GM11168 (cell line): ENCODE data around the gene VEZT.
"Not testable (repeated sequence)": the region's sequence is repeated elsewhere in the genome, so short reads cannot be mapped to it uniquely, and the experiment has no call there.

Experiments
- in situ Hi-C: fragments of 300-500 bp; cut with MboI; formaldehyde crosslinking; loops from one replicate; pipeline ENCODE4 v1.12.0; 2022; ENCODE audit warnings: low sequenced_read_pairs; ENCODE audit not compliant: unreplicated experiment

Gene VEZT

DNA sequence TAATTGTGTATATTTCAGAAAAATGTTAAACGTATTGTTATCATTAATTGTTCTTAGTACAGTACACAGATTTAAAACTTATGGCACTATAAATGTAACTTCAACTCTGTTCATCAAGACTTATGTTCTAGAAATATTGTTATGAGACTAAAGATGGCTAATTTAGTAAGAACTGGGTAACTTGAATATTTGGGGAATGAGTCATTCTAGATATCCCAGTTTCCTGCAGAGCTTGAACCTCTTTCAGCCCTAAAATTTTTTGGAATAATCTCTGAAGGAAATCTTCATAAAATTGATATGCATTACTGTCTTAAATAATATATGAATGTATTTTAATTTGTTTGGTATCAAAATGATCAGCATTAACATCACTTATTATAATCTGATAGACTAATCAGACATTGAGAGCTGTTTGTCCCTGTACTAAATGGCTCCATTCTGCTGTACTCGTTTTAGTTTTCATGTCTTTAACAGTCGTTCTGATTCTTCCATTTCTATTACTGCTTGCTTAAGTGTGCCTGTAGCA, 87.1 kb downstream of the VEZT start:
- in situ Hi-C loops = no loop called here

DNA sequence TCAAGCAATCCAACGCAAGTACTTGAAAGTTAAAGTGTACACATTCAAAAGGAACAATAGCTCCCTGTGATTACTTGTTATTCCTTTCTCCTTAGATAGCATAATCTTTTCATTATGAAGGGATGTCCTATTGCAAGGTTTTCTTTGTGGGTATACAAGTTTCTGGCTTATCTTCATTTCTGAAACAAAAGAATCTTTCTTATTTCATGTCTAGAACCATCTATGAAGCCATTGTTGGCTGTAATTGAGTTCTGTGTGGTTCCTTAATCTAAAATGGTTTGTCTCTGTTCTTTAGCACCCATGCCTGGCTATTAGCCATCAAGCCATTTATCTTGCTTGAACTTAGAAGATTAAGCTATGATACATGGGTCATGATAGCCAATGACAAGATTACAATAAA, 95.0 kb downstream of the VEZT start:
- in situ Hi-C loops = no loop called here

DNA sequence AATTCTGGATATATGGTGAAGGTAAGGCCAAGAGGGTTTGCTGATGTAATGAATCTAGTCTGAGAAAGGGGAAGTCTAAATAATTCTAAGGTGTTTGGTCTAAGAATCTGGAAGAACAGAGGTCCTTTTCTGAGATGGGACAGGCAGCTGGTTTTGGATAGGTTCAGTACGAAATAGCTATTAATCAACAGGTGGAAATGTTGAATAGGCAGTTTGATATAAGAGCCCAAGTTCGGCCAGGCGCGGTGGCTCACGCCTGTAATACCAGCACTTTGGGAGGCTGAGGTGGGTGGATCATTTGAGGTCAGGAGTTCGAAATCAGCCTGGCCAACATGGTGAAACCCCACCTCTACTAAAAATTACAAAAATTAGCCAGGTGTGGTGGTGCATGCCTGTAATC, 97.1 kb downstream of the VEZT start:
- in situ Hi-C loops = not testable (repeated sequence)

DNA sequence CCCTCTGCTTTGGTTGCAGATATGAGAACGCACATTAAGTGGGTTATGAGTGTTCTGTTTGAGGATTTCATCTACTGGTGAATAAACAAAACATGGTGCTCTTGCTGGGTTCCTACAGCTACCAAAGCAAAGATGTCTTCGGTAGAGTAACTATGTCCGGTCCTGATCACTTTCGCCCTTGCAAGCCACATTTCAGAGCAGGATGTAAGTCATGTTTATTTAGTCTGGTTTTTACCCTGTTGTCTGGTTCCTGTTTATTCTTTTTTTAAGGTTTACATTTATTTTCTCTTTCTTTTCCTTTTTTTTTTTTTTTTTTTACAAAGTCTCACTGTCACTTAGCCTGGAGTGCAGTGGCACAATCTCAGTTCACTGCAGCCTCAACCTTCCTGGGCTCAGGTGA, 99.2 kb downstream of the VEZT start:
- in situ Hi-C loops = no loop called here

DNA sequence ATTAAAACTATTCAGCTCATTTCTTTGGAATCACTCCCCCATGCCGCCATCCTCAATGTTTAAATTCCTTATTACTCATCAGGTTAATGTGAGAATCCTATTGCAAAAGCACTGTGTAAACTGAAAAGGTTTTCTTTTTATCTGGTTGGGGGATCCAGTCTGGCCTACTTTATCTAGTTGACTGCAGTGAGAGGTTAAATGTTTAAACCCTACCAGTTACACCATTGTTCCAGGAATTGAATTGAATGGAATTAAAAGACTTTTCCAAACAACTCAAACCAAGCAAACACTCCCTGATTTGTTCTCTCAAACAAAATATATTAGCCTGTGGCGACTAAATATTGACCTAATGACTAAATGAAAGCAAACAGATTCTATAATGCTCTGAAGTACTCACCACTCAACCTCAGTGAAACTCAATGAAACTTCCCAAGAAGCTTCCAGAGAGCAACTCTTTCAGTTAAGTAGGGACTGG, 100.5 kb downstream of the VEZT start:
- in situ Hi-C loops = no loop called here

DNA sequence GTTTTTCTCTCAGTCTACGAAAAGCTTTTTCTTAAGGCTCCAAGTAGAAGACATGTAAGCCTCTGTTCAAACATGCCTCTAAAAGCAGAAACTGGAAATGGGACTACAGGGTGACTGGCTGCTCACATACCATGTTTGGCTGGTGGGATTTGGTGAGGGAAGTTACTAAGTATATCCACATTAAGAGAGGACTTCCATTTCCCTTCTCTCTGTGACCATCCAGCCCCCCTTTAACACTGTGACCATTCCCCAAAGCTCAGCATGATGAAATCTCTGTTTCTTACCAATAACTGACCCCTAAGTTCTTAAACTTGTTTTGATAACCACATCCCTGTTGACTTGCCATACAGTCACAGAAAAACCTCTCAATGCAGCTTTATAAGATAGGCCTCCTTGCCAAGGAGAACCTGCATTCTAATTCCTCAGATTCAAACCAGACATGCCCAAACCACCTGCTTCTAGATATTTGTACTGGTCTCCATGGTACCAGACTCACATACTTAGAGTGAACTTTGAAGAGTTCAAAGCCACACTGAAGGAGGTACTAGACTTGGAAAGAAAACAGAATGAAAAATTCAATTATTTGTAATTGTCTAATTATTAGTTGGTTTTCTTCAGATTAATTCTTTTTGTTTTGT, 102.2 kb downstream of the VEZT start:
- in situ Hi-C loops = no loop called here

DNA sequence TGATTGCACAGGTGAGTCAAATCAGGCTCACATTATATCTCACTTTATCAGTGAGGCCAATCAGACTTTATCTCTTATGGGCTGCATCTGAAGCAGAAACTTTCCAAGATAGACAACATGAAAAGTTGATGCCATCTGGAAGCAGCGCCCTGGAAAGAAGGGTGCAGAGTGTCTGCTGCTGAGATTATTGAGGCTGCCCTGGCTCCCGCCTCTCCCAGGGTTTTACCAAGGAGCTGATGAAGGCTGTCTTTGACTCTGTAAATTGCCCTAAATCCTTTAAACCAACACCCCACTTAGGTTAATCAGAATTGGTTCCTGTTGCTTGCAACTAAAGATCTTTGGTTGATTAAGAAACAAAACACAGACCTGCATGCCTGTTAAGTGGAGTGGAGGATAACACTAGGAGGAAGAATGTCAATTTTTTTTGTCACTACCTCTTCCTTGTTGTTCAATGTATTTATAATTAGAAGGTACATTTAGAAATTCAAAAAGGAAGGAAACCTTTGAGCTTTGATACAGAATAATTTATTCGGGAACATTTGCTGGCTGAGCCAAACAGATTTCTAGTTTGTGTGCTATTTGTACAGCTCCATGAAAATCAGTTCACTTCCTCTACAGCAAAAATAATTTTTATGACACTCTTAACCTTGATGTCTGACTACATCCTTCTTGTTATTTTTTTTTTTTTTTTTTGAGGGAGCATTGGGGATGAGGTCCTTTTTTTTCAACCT, 104.1 kb downstream of the VEZT start:
- in situ Hi-C loops = no loop called here

DNA sequence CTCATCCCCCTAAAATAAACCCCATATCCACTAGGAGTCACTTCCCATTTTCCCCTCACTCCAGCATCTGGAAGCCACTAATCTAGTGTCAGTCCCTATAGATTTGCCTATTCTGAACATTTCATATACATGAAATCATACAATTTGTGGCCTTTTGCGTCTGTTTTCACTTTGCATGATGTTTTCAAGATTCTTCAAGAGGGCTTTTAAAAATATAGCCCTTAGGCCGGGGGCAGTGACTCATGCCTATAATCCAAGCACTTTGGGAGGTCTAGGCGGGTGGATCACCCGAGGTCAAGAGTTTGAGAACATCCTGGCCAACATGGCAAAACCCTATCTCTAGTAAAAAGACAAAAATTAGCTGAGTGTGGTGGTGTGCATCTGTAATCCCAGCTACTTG, 104.7 kb downstream of the VEZT start:
- in situ Hi-C loops = no loop called here

DNA sequence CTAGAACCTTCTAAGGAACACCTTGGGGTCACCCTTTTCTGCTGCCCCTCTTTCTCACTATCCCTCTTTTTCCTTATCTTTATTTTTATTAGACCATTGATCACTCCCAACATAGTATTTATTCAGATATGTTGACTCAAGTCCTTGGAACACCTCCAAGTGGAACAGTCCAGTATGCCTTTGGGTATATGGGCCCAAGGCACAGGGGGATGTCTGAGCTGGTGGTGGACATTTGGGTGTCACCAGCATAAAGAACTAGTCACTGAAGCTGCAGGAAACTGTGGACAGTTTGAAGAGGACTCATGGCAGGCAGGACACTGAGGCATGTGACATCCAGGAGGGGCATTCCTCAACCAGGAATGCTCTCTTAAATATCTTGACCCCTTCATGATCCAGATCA, 105.6 kb downstream of the VEZT start:
- in situ Hi-C loops = no loop called here

DNA sequence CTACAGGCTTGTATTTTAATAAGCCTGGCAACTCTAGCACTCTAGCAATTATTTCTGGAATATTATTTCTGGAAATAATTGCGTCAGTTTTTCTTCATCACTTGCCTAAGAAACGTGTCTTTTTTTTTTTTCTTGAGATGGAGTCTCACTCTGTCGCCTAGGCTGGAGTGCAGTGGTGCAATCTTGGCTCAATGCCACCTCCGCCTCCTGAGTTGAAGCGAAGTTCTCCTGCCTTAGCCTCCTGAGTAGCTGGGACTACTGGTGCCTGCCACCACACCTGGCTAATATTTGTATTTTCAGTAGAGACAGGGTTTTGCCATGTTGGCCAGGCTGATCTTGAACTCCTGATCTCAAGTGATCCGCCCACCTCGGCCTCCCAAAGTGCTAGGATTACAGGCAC, 106.6 kb downstream of the VEZT start:
- in situ Hi-C loops = not testable (repeated sequence)

DNA sequence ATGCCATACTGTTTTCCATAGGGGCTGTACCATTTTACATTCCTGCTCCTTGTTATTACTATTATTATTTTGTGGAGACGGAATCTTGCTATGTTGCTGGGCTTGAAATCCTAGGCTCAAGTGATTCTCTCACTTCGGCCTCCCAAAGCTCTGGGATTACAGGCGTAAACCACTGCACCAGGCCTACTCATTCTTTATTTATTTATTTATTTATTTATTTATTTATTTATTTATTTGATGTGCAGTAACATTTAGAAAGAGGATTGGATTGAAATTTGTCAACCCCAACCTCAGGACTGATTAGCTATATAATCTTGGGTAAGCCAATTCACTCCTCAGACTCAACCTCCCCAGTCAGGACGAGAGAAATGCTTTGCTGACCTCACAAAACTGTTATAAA, 107.9 kb downstream of the VEZT start:
- in situ Hi-C loops = no loop called here

DNA sequence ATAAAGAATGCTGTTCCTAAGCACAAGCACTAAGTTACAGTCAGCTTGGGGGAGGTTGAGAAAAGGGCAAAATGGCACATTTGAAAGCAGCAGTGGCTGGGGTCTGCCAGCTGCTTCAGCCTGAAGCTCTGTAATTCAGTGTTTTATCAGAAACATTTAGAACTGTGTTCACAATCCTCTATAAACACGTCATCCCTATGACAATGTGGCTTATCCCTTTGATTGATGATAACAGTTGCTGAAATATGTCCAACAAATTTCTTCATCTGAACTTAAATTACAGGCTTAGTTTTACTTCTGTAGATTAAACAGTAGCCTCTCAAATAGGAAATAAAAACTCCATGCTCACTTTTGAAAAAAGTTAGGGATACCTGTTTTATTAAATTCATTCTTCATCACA, 108.8 kb downstream of the VEZT start:
- in situ Hi-C loops = no loop called here

DNA sequence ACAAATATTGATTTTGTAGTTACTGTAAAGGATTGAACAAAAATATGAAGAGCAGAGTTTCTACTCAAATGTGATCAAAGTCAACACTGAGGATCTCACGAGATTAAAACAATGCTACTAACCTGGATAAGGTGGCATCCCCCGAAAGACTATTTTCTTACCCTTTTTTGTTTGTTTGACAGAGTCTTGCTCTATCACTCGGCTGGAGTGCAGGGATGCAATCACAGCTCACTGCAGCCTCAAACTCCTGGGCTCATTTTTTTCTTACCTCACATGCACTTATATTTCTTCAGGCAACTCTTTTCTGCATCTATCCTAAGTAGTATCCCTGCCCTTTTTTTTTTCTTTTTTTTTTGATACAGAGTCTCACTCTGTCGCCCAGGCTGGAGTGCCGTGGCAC, 109.2 kb downstream of the VEZT start:
- in situ Hi-C loops = no loop called here

DNA sequence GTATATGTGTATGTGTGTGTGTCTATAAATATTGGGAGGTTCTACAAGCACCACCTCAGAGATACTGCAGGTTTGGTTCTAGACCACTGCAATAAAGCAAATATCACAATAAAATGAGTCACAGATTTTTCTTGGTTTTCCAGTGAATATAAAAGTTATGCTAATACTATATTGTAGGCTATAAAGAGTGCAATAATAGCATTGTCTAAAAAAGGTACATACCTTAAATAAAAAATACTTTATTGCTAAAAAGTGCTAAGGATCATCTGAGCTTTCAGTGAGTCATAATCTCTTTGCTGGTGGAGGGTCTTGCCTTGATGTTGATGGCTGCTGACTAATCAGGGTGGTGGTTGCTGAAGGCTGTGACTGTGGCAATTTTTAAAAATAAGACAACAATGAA, 111.1 kb downstream of the VEZT start:
- in situ Hi-C loops = no loop called here

DNA sequence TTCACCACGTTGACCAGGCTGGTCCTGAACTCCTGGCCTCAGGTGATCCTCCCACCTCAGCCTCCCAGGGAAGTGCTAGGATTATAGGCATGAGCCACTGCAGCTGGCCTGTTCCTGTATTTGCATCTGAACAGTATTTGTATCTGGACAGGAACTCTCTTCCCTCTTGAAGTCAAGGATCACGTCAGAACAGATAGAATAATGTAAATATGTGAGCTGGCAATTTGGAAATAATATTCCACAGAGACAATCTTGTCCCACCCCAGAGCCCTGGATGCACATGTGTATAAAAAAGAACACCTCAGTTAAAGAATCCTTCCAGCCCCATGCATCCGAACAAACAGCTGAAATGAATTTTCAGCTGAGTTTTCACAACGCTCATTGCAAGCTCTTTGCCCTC, 118.3 kb downstream of the VEZT start:
- in situ Hi-C loops = no loop called here

DNA sequence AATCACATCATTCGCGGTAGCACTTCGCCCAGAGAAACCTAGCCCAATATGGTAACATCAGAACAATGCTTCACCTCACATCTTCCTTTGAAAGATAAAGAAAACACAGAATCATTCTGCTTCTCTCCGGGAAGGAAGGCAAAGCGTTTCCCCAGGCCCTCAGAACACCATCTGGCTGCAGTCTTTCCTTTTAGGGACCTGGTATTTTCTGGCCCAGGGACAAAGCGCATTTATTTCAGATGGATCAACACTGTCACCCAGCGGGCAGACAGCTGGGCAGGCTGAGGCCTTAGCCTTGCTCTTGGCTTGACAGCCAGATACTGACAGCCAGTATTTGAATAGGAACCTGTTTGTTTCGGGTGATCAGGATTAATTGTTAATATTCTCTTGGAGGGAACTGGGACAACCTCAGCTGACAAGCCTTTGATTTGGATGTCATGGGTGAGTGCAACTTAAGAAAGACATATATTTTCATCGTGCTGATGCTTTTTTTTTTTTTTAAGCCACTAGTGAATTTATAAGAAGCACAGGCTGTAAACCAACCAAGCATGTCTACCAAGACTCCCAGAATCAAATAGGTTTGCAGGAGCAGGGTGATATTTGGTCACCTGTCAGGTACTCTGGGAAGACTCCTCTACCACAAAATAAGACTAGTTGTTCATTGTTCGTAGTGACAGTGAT, 118.9 kb downstream of the VEZT start:
- in situ Hi-C loops = no loop called here

DNA sequence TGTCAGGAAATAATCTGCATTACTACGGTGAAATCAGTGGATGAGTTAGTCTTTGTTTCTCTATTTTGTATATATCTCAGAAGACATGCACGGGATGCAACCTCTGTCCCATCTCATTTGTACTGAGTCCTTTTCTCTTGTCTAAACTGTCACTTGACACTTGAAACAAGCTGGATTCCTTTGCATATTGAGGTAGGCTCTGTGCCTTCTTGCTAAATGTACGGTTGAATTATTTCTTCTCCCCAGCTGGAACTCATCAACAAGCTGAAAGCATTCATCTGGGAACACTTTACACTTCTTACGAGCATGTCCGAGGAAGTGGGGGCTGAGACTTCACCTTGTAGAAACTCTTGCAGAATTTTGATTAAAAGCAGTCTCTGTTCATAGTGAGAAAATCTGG, 119.5 kb downstream of the VEZT start:
- in situ Hi-C loops = no loop called here

DNA sequence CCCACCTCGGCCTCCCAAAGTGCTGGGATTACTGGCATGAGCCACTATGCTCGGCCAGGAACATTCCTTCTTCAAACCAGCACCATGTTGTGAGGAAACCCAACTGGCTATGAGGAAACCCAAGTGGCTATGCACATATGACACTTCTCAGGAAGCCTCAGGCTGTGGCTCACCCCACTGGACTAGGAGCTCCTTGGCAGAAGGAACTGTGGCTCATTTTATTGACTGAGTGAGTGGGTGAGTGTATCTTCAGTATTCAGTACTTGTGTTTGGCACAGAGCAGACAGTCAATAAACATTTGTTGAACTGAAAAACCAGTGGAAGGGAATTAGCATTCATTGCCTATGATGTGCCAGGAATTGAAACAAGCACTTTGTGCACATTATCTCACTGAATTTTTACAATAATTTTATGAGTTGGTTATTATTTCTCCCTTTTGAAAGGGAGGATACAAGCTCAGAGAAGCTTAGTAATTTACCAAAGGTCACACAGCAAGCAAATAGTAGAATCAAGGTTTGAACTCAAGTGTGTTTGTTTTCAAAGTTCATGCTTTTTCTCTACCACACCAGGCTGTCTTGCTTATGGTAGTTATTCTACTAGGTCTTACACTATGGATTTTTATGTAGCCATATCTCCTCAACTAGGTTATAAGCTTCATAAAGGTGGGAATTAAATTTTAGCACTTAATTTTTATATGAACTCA, 121.6 kb downstream of the VEZT start:
- in situ Hi-C loops = no loop called here

DNA sequence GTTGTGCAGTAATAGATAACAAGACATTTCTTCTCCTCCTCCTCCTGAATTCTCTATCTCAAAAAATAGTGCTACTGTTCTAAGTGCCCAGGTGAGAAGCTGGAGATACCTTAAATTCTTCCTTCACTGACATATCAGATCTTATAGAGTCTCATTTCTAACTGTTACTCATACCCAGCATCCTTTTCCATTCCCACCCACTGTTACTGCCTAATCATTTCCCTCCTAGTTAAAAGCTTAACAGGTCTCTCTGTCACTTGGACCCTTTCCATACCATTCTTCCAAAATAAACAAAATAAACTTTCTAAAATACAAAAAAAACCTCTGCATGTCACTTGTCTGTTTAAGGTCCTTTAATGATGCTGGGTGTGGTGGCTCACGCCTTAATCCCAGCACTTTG, 124.4 kb downstream of the VEZT start:
- in situ Hi-C loops = no loop called here

DNA sequence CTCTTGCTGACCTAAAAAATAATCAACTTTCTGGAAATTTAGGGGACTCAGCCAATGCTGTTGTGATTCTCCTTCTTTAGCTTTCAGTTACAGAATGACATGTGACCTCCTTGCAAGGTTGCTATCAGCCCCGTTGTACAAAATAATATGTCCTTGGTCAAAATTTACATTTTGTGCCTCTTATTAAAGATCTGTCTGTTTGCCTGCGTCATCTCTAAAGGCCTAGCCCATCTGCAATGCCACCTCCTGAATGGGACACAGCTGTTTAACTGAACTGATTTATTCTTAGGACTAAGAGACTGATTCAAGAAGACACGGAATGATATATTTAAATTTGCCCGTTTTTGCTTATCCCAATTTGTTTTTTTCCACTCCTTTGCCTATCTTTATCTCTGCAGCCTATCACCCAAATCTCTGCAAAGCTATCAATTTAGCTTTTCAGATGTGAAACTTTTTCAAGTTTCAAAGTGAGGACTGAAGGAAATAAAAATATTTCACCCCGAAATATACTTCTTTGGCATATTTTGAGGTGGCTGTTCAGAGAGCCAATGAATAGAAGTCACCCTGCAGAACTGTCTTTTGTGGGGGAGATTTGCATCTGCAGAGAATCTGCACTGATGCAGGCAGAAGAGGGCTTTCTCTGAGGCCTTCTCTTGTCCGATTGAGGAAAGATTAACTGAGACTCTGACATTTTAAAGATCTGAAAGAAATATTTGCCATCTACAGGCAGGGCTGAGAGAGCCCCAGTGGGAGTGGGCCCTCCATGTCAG, 126.0 kb downstream of the VEZT start:
- in situ Hi-C loops = no loop called here
